Measurements from ENCODE around the gene KCTD7. TPM values are rescaled to one million over a fixed set of nuclear protein-coding genes. Genes with fewer than 3 reads are reported as not detected.

KCTD7 gene
- 10 to 100 TPM in 3 of 4 donors, 1 to 10 TPM in 1; 9.5 to 25.2 (median 18.6) TPM for total RNA-seq

- TF ChIP-seq CTCF (IDR thresholded peaks at IDR 0.05; ENCODE audit: low read depth) = no peak
Measured at GRCh38 chr7:66628361-66629221, at the start of gene KCTD7. Gene KCTD7 (plus strand): TSS chr7:66628881. CDS start chr7:66629065, 184 bp downstream.

GRCh38 chr7:66583490-66584110 is 45.1 kb upstream of the KCTD7 start:
- TF ChIP-seq CTCF (IDR thresholded peaks at IDR 0.05; ENCODE audit: low read depth) = no peak

GRCh38 chr7:66586181-66586580 is 42.5 kb upstream of the KCTD7 start:
- no peak for TF ChIP-seq CTCF (IDR thresholded peaks at IDR 0.05; ENCODE audit: low read depth)

- TF ChIP-seq CTCF (IDR thresholded peaks at IDR 0.05; ENCODE audit: low read depth) = no peak
Measured at GRCh38 chr7:66591799-66592596, 36.7 kb upstream of the KCTD7 start.

- no peak for TF ChIP-seq CTCF (IDR thresholded peaks at IDR 0.05; ENCODE audit: low read depth)
Measured at GRCh38 chr7:66597461-66597860, 31.2 kb upstream of the KCTD7 start.

GRCh38 chr7:66602159-66602558 is 26.5 kb upstream of the KCTD7 start:
- TF ChIP-seq CTCF (IDR thresholded peaks at IDR 0.05; ENCODE audit: low read depth) = no peak

- TF ChIP-seq CTCF (IDR thresholded peaks at IDR 0.05; ENCODE audit: low read depth) = no peak
Measured at GRCh38 chr7:66604198-66604597, 24.5 kb upstream of the KCTD7 start.
